HG03442 (cell line): Measurements from ENCODE around the gene PRSS57.
"Not testable (repeated sequence)": the region's sequence is repeated elsewhere in the genome, so short reads cannot be mapped to it uniquely, and the experiment has no call there.

ENCODE experiments used
- ATAC-seq: cut with Tn5 transposase; IDR thresholded peaks from one replicate; pipeline ENCODE4 v1.9.1; 2021; ENCODE audit warnings: mild to moderate bottlenecking, moderate library complexity; ENCODE audit not compliant: unreplicated experiment

Gene PRSS57

DNA sequence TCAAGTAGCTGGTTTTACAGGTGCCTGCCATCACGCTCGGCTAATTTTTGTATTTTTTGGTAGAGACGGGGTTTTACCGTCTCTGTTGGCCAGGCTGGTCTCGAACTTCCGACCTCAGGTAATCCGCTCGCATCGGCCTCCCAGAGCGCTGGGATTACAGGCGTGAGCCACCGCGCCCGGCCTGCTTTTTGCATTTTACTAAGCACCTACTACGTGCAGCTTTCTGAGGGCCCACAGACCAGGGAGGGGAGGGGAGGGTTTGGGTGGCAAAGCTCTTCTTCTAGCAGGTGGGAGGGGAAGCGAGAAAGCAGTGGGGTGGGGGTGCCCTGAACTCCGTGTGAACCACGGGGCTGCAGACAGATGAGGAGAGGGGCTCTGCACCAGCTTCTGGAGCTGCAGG, 28.5 kb upstream of the PRSS57 start:
- ATAC-seq: no peak

DNA sequence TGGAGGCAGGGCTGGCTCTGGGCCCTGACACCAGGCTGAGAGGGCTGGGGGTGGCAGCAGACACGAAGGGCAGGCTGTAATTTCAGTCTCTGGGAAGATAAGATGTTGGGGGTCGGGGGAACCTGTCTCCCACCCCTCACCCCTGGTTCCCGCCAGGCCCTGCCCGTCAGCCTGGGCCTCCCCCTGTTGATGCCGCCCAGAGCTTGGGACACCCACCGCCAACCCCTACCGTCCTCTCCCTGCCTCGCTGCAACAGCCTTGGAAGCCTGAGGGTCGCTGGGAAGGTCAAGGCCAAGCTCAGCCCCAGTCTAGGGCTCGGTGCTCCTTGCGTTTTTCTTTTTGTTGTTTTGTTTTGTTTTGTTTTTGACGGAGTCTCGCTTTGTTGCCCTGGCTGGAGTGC, 28.0 kb upstream of the PRSS57 start:
- no peak for ATAC-seq

DNA sequence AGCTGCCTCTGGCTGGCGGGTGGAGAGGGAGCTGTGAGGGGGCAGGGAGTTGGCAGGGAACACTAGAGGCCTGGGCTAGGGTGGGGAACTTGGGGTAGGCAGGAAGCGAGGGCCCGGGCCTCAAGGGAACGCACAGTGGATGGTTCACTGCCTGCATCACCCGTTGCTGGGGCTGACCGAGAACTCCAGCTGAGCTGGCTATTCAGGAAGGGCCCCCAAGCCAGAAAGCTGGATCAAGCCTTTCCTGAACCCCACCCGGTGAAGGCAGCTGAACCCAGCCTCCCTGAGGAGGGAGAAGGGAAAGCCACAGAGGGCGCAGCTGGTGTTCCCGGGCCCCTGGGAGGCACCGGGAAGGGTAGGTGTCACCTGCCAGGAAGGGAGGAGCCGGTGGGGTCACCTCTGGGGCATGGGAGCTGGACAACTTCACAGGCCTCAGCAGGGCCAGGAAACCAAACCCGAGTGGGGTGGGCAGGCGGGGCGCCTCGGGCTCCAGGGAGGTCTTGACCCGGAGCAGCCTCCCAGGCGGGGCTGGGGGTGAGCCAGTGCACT, 27.4 kb upstream of the PRSS57 start:
- no peak for ATAC-seq

DNA sequence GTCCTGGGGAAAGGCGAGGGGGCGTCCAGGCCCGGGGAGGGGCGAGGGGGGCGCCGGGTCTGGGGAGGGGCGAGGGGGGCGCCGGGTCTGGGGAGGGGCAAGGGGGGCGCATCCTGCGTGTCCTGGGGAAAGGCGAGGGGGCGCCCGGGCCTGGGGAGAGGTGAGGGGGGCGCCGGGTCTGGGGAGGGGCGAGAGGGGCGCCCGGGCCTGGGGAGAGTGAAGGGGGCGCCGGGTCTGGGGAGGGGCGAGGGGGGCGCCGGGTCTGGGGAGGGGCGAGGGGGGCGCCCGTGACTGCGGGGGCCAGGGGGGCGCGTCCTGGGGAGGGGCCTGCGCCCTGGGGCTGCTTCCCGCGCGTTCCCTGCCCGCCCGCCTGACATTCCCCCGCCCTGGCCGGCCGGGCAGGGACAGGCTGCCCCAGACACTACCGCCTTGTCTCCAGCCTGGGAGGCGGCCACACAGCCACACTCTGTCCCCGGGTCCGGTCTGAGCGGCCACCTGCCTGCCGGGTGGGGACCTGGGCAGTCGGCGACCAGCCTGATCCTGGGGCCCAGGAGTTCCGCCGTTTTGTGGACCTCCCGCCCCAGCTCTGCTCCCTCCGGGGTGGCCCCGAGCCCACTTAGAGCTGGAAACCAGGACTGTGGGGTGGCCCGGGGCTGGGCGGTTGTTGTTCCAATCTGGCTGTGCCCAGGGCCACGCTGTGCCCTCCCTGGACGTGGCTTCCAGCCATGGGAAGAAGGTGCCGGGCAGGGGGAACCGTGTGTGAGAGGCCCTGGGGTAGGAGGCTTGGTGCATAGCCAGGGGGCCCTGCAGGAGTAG, 25.3 kb upstream of the PRSS57 start:
- ATAC-seq: no peak

DNA sequence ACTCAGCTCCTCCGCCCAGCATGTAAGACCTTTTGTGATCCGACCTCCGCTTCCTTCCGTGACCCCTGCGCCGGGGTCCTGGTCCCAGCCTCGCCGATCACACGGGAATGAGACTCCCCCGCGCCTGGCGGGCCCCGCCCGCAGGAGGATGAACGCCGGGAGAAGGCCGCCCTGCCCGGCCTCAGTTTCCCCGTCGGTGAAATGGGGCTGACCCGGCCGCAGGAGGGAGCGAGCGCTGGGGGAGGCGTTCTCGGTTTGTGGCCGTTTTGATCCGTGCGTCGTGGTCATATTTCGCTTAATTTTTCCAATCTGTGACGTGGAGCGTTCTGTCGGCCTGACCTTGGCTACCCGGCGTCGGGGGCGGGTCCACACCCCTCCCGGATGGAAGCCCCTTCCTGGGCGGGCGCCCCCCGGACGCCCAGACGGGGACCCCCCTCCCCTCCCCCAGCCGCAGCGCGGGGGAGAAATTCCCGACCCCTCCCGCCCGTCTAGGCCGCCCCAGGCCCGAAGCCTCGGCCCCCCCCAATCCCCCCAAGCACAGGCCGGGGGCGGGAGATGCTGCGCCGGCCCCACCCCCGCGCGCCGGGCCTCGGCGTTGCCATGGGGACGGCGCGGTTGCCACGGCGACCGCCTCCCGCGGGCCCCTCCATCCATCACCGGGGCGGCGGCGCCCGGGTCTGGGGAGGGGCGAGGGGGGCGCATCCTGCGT, 24.5 kb upstream of the PRSS57 start:
- ATAC-seq: no peak

DNA sequence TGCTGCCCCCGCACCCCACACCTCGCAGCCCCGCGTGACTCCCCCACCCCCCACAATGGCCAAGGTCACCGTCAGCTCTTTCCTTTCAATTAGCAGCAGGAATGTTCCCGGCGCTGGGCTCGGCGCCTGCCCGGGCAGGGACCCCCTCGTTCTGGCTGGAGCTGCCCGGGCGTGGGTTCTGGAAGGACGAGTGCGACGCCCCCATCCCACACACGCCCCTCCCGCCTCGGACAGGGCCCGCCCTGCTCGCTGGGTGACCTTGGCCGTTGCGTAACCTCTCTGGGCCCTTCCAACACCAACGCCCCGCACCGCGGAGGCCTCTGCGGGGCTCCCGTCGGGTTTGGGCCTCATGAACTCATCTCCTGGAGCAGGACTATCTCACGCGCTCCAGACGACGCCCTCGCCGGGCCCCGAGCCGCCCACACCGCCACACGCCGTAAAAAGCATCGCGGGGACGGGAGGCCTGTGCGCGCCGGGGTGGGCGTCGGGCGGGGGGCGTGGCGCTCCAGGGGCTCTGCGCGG, 23.8 kb upstream of the PRSS57 start:
- no peak for ATAC-seq

DNA sequence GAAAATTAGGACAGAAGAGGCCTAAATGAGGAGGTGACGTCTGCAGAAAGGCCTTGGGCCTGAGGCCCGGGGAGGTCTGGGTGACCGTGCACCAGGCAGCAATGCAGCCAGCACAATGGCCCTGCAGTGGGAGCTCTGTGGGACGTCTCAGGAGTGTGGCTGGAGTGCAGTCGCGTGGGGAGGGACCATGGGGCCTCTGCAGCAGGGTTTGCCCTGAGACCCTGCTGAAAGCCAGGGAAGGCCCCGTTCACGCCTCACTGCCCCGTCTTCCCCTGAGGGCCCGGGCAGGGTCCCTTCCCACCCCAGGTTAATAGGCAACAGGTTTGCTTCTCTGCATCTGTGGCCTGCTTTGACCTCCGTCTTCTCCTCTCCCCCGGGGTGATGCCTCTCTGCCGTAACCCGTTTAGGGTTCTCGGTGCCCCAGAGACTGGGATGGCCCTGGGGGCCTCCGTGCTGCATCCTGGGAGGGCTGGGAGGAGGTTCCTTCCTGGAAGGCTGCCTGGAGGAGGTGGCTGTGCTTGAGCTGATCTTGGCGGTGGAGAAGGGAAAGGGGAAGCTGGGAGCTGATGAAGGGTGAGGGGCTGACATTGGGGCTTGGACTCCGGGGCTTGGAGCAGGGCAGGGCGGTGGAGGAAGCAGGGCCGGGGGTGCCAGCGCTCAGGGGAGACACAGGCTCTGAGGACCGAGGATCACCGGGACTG, 23.1 kb upstream of the PRSS57 start:
- ATAC-seq: no peak

DNA sequence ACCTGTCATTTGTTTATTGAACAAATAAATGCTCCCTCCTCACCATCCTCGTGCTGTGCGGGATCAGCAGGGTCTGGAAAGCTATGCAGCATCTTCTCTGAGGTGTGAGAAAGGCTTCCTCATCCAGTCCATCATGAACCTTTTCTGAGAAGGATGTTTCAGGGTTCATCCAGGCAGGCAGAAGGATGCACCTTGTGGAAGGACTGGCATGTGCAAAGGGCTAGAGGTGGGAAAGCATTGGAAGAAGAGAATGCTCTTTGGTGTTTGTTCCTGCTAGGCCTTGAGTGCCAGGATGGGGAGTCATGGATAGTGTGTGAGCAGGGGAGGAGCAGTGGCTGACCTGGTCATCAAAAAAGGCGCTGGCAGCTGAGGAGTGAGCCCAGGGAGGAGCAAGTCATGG, 20.1 kb upstream of the PRSS57 start:
- ATAC-seq: no peak

DNA sequence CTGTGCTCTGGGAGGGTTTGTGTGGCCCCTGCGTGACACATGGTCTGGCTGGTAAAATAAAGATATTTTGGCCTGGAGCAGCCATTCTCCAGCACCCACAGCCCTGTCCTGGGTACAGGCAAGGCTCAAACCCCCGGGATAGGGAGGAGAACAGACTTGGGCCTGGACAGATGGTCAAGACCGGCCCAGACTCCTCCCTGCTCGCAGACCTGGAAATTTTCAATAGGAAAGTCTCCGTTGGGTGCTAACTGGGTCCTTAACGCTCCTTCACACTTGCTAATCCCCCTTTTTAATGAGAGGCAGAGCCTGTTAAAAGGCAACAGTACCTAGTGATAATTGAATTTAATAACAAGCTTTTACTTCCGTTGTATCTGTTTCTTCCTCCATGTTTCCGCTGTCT, 16.0 kb upstream of the PRSS57 start:
- ATAC-seq: no peak

DNA sequence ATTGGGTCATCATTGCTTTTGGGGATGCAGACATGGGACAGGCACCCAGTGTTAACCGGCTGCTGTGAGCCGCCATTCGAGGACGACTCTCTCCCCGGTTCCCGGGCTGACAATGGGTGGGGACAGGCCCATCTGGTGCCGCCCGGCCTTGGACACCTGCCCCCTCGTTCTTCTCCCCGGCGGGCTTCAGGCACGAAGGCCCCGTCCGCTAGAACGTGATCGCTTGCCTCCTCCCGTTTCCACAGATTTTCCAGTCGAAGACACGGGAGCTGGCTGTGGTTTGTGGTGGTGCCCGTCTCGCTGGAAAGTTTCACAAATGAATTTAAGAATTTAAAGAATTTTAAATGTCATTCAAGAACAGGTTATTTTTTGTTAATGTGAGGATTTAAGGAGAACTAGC, 15.5 kb upstream of the PRSS57 start:
- ATAC-seq: no peak

DNA sequence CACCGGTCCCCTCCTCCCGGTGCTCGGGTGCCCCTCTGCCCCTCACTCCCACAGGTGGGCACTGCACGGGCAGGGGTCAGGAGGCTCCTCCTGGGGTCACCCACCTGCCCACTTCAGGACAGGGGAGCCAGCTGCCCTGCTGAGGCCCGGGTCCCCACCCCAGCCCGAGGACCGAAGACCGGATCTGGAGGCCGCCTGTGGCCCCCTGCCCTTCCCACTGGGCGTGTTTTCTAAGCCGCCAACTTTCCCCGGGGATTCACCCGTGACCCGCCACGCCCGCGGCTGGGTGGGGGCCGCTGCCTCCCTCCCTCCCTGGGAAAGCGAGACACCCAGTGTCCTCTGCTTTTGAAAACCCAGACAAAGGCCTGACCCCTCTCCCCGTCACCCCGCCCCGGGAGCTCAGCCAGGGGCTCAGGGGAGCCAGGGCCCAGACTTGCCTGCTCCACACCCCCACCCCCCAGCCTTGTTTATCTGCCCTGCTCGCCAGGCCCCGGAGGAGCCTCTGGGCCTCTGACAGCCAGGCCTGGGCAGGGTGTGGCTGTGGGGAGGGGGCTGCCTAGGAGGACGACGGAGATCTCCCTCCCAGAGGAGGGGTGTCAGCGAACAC, 14.8 kb upstream of the PRSS57 start:
- ATAC-seq: no peak

DNA sequence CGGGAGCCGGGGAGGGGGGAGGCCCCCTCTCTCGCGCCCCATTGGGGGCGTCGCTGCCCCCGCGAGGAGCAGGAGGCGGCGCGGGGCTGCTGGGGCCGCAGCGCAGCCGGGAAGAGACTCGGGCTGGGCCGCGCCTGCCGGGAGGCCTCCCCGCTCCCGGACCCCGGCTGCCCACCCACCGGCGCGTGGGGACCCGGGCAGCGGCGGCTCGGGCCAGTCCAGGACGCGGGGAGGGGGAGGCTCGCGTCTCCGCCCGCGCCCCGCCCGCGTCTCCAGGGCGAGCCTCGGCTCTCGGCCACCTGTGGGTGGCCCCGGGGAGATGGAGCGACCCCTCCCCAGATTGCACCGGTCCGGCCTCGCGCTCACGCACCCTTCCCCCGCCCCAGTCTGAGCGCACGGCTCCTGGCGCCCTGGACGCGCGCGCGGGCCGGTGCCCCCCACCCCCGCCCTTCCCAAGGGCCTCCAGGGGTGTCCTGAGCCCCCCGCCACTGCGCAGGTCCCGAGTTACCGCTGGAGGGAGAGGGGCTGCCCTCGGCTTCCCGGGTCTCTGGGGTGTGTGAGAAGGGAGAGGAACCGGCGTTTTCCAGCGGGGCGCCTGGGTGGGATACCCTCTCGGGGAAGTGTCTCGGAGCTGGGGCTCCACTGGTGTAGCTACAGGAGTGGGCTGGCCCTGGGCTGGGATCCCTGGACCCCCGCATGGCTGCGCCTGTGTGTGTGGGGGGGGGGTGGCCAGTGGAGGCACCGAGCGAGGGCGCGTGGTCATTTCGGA, 14.1 kb upstream of the PRSS57 start:
- no peak for ATAC-seq

DNA sequence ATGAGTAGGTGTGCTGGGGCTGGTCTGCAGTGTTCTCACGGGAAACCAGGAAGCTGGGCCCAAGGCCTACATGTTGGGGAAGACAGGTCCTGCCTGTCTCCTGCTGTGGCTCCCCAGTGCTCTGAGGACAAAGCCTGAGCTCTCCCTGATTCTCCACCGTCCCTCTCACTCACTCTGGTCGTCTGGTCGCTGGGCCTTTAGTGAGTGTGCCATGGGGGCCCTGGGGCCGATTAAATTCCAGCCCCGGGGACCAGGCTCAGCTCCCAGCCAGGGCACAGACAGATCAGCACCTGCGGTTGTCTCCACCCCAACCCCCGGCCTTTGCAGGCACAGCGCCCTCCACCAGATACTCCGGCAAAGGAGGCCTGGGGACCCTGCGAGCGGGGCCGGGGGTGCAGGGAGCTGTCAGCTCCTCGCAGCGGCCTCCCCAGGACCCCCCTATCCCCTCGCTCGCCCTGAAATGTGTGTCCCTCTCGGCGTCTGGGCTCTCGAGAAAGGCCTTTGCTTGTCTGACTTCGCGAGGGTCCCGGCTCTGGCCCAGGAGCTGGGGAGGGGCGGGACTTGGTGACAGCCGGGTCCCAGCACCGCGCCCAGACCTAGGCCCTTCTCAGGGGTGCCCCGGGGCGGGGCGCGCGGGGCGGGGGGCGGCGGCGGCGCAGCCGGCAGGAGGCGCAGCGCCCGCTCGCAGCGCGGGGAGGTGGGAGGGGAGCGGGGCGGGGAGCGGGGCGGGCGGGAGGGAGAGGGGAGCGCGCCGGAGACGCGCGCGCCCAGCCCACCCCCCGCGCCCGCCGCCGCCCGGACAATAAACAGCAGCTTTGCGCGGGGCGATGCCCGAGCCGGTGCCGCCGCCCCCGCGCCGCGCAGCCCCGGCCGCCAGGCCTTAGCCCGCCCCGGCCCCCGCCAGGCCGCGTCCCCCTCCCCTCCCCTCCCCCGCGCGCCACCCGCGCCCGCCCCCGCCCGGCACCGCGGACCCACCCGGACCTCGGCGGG, 13.2 kb upstream of the PRSS57 start, which contains the start of gene PALM:
PALM (plus strand) TSS at position 782 of the 990 bp plus-strand sequence. CDS start 212 bp downstream, outside the sequence.
- ATAC-seq: no peak

DNA sequence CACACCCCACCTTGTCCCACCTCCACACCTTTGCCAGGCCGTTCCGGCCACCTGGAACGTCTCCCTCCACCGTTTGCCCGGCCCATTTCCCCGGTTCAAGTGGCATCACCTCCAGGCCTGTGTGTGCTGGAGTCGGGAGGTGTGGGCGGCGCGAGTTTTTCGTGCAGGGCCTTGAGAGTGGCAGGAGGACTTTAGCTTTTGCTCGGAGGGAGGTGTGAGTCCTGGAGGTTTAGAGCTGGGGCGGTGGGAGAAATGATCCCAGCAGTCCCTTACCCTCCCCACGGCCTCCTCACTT, 9.1 kb upstream of the PRSS57 start:
- ATAC-seq: no peak

DNA sequence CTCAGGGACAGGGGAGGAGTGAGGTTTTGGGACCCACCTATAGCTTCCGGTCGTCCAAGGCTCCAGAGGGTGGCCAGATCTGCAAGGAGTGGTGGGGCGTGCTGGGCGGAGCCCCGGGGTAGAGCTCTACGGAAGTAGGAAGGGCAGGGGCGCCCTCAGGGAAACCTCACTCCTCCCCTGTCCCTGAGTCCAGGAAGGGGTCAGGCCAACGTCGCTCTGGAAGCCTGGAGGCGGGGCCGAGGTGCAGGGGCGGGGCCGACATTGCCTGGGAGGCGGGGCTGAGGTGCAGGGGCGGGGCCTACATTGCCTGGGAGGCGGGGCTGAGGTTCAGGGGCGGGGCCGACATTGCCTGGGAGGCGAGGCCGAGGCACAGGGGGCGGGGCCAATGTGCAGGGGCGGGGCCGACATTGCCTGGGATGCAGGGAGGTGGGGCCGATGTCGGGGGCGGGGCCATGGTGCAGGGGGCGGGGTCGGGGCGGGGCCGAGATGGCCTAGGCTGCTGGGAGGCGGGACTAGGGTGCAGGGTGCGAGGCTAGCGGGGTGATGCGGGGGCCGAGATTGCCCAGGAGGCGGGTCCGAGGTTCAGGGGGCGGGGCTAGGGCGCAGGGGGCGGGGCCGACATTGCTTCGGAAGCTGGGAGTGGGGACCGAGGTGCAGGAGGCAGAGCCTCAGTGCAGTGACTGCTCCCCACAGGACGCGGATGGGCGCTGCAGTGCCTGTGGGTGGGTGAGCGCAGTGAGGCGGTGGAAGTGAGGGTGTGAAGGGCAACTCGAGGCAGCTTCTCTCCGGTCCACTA, 8.6 kb upstream of the PRSS57 start:
- no peak for ATAC-seq

DNA sequence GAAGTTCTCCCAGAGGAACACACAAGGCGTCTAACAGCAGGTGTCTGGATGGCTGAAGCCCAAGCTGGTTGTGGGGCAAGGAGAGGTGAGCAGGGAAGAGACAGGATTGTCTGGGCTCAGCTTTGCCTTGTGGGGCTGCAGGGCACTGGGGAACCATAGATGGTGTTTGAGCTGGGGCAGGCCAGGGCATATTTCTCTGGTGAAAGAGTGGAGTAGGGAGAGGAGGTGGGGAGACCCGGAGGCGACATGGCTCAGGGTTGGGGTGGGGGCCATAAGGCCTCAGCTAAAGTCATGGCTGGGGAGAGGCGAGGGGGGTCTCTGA, 8.0 kb upstream of the PRSS57 start:
- no peak for ATAC-seq

DNA sequence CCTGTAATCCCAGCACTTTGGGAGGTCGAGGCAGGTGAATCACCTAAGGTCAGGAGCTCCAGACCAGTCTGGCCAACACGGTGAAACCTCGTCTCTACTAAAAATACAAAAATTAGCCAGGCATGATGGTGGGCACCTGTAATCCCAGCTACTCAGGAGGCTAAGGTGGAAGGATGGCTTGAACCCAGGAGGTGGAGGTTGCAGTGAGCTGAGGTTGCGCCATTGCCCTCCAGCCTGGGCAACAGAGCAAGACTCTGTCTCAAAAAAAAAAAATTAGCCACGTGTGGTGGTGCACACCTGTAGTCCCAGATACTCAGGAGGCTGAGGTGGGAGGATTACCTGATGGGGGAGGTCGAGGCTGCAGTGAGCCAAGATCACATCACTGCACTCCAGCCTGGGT, 7.6 kb upstream of the PRSS57 start:
- ATAC-seq: not testable (repeated sequence)

DNA sequence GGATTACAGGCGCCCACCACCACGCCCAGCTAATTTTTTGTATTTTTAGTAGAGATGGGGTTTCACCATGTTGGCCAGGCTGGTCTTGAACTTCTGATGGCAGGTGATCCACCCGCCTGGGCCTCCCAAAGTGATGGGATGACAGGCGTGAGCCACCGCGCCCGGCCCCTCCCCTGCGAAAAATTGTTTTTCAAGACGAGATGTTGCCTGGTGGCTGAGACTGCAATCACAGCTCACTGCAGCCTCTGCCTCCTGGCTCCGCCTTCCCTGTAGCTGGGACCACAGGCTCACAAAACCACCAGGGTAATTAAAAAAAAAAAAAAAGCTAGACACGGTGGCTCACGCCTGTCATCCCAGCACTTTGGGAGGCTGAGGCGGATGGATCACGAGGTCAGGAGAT, 4.6 kb upstream of the PRSS57 start:
- ATAC-seq: not testable (repeated sequence)
